ENCODE data around the gene SMIM5. TPM values are rescaled to one million over a fixed set of nuclear protein-coding genes. Genes with fewer than 3 reads are reported as not detected.
"Not testable (repeated sequence)": the region's sequence is repeated elsewhere in the genome, so short reads cannot be mapped to it uniquely, and the experiment has no call there.

The SMIM5 gene
- total RNA-seq, 1 experiment from 2014 or later = not detected

DNA sequence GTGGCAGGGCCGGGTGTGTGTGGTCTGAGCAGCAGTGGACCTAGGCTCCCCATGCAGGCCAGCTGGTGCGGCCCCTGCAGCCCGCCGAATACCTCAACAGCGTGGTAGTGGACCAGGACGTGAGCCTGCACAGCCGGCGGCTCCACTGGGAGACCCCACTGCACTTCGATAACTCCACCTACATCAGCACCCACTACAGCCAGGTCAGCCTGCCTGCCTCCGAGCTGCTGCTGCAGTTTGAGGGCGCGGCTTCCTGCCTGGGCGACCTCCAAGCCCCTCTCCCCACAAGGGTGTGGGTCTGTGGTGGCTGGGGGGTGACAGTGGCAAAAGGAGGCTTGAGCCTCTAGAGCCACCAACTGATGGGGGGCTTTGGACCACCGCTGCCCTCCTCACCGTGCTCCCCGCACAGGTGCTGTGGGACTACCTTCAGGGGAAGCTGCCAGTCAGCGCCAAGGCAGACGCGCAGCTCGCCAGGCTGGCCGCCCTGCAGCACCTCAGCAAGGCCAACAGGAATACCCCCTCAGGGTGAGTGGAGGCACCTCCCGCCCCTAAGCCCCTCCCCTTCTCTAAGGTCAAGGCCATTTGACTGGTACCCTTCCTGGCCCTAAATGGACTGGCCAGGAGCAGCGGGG, 8.4 kb upstream of the SMIM5 start:
- no peak for DNase-seq (ENCODE audit: low read depth)

DNA sequence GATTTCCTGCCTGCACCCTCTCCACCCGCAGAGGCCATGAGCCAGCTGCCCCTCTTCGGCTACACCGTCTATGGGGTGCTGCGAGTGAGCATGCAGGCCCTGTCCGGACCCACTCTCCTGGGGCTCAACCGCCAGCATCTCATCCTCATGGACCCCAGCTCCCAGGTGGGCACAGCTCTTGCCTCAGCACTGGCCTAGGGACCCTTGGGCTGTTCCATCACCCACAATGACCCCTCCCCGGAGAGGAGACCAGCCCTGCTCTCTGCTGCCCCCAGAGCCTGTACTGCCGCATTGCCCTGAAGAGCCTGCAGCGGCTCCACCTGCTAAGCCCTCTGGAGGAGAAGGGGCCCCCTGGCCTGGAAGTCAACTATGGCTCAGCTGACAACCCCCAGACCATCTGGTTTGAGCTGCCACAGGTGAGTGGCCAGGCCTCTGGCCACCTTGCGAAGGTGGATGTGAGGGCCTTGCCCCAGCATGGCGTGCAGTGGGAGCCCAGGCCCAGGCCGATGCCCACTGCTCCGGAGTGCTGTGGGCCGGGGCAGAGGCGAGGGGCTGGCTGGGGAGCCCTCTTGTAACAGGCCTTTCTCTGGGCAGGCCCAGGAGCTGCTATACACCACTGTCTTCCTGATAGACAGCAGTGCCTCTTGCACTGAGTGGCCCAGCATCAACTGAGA, 7.3 kb upstream of the SMIM5 start:
- DNase-seq (ENCODE audit: low read depth) = no peak

DNA sequence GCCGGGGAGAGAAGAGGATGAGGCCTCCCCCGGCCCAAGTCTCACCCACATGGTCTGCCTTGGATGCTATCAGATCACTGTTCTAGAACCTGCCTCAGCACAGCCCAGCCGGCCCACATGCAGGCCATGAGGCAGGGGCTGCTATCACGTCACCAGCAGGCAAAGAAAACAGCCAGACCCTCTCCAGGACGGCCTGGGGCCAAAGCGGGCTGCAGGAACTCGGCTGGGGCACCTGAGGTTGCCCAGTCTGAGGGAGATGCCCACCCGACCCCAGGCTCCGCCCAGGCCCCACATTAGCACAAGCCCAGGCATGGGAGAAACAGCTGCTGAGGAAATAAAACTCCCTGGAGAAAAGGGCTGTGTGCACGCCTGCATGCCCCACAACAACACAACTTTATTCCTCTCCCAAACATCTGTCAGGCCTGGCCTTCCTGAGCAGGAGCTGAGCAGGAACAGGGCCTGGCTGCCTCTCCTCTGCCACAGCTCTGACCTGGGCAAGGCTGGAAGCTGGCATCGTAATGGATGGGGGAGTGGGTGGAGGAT, 6.7 kb upstream of the SMIM5 start:
- DNase-seq (ENCODE audit: low read depth) = no peak

DNA sequence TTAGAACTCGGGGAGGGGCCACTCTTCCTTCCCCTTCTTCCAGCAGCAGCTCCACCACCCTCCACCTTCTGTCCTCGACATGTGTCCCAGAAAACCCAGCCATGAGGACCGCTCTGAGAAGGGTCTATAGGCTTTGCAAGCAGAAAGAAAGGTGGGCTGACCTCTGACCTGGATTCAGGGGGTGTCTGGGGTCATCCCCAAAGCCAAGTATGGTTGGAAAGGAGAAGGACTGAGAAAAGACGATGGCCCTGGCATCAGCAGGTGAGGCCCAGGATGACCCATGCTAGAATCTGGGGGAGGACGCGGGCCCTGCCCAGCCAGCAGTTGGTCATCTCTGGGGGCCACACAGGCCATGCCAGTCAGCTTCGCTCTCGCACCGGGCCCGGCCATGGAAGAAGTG, 6.1 kb upstream of the SMIM5 start:
- no peak for DNase-seq (ENCODE audit: low read depth)

GRCh38 chr17:75628425-75628824, 4.8 kb upstream of the SMIM5 start:
- DNase-seq (ENCODE audit: low read depth) = no peak

- DNase-seq (ENCODE audit: low read depth) = no peak
These were observed 4.1 kb upstream of the SMIM5 start for GRCh38 chr17:75629157-75629556.

DNA sequence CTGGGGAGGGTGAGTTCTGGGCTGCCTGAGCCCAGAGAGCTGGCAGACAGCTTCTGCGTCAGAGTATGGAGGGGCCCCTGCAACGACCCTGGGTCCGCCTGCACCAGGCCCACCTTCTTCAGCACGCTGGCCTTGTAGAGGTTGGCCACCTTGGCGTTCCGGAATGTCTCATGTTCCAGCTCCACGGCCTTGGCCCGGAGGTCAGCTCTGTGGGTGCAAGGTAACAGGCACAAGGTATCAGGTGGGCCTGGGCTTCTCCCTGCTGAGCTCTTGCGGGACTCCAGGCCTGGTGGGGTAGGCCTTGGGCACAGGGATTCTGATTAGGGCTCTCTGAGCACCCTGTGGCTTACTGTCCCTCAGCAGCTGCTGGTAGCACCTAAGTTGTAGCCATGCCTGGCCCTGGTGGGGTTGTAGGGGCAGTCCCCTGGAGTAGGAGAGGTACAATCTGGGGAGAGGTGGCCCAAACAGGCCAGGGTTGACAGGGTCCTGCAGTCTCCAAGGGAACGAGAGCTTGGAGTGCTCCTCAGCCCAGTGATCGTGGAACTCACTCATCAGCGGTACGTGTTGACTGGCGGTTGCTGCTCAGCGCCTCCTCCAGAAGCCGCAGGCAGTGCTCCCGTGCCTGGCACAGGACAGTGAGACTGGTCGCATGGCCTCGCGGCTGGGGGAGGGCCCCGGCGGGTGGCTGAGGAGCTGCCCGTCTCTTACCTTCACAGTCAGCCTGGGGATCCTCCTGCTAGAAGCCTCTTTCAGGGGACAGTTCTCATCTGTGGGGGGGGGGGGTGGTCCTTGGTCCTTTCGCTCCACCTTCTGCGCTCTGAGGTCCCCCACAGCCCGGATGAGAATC, 2.9 kb upstream of the SMIM5 start:
- no peak for DNase-seq (ENCODE audit: low read depth)

DNA sequence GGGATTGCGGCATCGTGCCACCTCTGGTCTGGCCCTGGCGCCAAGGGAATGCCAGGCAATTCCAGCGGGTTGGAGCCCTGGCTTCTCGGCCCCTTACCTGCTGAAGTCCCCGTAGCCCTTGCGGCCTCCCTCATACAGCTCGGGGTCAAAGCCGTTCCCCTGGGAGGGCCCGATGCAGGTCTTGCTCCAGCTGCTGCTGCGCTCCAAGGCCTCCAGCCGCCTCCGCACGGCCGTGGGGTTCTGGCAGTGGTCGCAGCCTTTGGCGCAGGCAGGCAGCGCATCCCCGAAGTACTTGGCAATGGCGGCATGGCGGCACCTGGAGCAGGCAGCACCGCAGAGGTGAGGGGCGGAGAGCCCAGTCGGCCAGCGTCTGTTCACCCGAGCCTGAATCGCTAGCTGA, 1.9 kb upstream of the SMIM5 start:
- no peak for DNase-seq (ENCODE audit: low read depth)

DNA sequence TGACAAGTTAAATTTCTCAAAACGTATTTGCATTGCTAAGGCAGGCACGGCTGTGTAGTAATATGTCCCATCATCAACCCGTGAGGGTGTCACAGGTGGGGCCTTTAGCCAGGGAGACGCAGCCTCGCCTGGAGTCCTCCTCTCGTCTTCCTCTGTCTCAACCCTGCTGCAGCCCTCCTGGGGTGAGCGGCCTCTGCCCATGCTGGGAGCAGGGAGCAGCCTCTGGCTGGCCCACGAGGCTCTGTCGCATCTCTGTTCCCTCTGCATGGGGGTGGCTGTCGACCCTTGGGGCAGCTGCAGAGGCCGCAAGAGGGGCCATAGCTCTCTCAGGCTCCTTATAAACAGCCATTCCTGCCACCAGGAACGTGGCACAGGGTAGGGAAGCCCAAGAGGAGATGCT, 806 bp upstream of the SMIM5 start:
- no peak for DNase-seq (ENCODE audit: low read depth)

DNA sequence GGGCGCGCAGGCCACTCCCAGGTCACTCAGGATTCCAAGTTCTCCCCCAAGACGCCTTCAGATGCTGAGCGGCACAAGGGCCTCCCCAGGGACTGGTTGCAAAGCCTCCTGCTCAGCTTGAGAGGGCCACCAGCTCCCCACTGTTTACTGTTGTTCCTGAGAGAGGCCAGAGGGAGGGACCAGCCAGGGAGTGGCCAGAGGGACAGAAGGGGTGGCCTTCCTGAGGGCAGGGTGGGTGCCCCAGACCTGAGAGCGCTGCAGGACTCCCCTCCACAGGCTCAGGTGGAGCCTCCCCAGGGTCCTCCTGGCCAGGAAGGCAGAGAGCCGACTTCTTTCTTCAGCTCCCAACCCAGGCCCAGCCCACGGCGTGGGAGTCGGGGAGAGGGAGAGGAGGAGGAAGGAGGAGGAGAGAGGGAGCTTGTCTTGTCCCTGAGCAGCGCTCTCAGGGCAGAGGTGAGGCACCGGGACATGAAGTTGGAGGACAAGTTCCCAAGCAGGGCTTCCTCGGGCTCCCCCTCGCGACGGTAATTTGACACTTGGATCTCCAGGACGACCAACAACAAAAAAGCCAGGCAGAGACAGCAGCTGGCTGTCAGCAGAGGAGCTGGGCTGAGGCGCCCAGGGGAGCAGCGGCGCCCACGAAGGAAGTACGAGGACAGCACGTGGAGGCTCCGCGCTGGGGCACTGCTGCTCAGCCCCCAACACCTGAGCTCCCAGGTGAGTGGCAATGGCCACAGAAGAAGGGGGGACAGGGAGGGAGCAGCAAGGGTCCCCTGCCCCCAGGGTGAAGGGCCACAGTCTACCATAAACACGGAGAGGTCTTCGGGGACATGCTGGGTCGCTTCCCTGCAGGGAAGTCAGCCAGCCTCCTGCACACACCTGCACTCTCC, 497 bp downstream of the SMIM5 start:
- DNase-seq (ENCODE audit: low read depth) = peak; percentile 86

- DNase-seq (ENCODE audit: low read depth) = no peak
These were observed 1.1 kb downstream of the SMIM5 start for GRCh38 chr17:75634376-75634740.

DNA sequence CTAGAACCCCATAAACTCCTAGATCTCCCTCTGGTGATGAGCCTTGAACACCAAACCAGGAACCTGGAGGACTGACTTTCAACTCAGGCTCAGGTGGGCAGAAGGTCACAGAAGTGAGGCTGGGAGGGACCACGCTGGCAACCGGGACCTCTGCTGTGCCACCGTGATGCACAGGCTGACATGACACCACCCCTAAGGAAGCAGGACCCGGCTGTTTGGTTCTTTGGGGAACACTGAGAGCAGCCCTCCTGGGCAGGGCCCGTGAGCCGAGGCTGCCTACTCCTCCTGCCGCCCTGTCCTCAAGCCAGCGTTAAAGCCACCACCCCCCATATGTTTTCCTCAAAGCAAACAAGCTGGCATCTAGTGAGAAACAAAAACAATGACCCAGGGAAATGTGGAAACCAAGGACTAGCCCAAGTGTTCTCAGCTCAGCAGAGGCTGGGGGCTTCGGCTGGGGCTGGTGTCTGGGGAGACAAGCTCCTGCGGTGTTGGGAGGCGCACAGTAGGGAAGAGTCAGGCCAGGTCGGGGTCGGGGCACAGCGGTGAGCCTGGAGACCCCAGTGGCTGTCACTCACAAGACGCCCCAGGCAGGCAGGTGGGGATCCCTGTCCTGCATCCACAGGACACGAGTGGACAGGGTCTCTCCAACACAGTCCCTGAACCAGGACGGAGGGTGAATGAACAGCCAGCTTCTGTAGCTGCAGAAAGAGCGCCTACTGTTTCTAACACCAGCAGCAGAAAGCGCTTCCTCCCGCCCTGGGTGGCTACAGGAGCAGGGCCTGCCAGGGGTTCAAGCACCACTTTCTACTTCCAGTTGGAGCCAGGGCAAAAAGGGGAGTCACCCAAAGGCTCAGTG, 1.7 kb downstream of the SMIM5 start:
- DNase-seq (ENCODE audit: low read depth) = no peak

GRCh38 chr17:75635610-75636202, 2.5 kb downstream of the SMIM5 start:
- no peak for DNase-seq (ENCODE audit: low read depth)

DNA sequence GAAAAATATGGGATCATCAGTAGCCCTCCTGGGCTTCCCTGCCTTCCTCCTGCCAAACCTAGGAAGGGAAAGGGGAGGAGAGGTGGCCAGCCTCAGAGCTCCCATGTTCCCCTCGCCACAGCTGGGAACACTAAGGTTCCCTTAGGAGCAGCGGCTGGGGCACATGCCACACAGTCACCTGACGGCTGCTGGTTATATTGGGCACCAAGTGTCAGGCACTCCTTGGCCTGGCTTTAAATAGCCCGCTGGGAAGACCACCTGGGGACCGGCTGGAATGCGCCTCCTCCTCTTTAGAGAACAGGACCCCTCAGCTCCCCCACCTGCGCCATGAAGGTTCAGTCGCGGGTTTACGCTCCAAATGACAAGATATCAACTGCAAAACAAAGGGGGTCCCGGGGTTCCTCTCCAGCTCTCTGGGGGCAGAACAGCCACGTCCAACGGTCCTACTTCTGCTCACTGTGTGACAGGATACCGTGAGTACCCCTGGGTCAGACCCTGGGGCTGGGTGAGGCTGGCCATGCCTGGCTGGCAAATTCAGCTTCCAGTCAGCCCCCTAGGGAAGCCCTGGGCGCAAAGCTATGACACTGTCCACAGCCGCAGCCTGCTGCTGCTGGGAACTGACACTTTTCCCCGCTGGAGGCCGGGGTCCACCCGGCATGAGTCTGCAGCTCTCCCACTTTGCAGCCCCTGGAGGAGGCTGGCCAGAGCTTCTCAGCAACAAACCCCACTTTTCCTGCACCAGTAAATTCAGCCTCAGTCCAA, 3.3 kb downstream of the SMIM5 start:
- no peak for DNase-seq (ENCODE audit: low read depth)

DNA sequence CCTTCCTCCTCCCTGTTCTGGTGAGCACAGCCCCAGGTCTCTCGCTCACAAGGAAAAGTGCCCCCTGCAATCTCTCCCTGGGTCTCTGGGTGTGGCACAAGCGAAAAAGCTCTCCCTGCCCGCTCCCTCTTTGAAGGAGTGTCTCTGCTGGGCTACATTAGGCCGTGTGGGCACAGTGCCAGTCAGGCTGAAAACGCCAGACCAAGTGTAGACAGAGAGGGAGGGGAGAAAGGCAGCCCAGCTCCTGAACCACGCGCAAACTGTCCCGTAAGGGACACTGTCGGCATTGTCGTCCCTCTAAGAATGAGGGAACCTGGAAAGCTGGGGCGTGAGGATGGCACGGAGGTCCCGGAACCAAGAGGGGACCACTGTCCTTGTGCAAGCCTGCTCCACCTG, 3.9 kb downstream of the SMIM5 start:
- DNase-seq (ENCODE audit: low read depth) = no peak

DNA sequence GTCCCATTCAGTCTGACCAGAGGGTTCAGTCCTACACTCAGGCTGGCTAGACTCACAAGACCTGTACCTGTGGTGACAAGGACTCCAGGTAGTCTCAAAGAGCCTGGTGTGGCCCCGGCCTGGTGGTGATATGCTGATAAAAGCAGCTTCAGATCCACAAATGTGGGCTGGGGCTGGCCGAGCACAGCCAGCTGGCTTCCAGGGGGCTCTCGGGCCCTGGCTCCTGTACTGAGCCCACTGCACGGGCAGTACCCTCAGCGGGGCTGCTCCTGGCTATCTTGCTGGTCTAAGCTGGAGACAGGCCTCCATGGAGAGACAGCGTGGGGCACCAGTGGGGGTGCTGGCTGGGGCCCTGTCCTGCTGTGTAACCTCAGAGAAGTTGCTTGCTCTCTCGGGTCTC, 4.3 kb downstream of the SMIM5 start:
- no peak for DNase-seq (ENCODE audit: low read depth)

GRCh38 chr17:75638039-75638438, 4.8 kb downstream of the SMIM5 start:
- DNase-seq (ENCODE audit: low read depth) = not testable (repeated sequence)

GRCh38 chr17:75638893-75639292, 5.7 kb downstream of the SMIM5 start:
- DNase-seq (ENCODE audit: low read depth) = no peak

GRCh38 chr17:75639327-75639726, 6.1 kb downstream of the SMIM5 start:
- DNase-seq (ENCODE audit: low read depth) = no peak

Measured in RPMI7951 (cell line).